ENCODE results near the gene CRYBB1. TPM values are rescaled to one million over a fixed set of nuclear protein-coding genes. Genes with fewer than 3 reads are reported as not detected.
A peak's percentile ranks its signal among the peaks of the same experiment; 100 is the strongest.

The CRYBB1 gene
- polyA plus RNA-seq, 3 donors: 0.33 to 1.6 (median 0.78) TPM

GRCh38 chr22:26577081-26577480 lies 40.7 kb downstream of the CRYBB1 start:
- H3K27ac ChIP-seq (ENCODE audit: low read depth in 1 of 2, low read length in 2 of 2): no peak overlapping the region
- no peaks in the 10 kb centered on the region for H3K9me3 ChIP-seq (replicated peaks in 1 of 2; ENCODE audit: control insufficient read depth in 1 of 2, insufficient read depth in 1 of 2, low read length in 2 of 2)
- H3K4me1 Mint-ChIP-seq: peaks cover 84% of the 10 kb centered on the region
- no peak overlapping the region for H2AFZ ChIP-seq (ENCODE audit: insufficient read depth, low read depth, low read length, poor library complexity, severe bottlenecking)
- intact Hi-C loops (cut with micrococcal nuclease): no loop called here
- H3K4me1 ChIP-seq (ENCODE audit: control insufficient read depth in 1 of 2, insufficient read depth in 2 of 2, low read length in 2 of 2): peaks cover 74 to 80% of the 10 kb centered on the region in 2 donors
- H3K4me3 Mint-ChIP-seq: no peak overlapping the region
- DNase-seq: no peak
- H3K9ac ChIP-seq (ENCODE audit: insufficient read depth, low read length, poor library complexity, severe bottlenecking): no peak overlapping the region
- H3K27me3 ChIP-seq (ENCODE audit: control insufficient read depth in 2 of 2, insufficient read depth in 2 of 2, low read length in 2 of 2): no peaks in the 10 kb centered on the region
- no peak overlapping the region for H3K4me2 ChIP-seq (replicated peaks; ENCODE audit: extremely low read depth, low read length, poor library complexity, severe bottlenecking)
- H3K9me3 Mint-ChIP-seq: peaks cover 0 to 8% (median 0%) of the 10 kb centered on the region in 7 donors
- peak overlapping the region in 2 of 7 donors; percentile 88 to 95 for H3K27ac Mint-ChIP-seq
- peaks cover 0 to 2% (median 0%) of the 10 kb centered on the region in 3 donors for H3K27me3 Mint-ChIP-seq (ENCODE audit: low read depth in 3 of 3)
- peaks cover 27 to 42% of the 10 kb centered on the region in 2 donors for H3K36me3 Mint-ChIP-seq
- no peak overlapping the region for H3K4me3 ChIP-seq (replicated peaks in 1 of 3; ENCODE audit: low read depth in 2 of 3, low read length in 3 of 3)
- H4K20me1 ChIP-seq (ENCODE audit: insufficient read depth, low read length): peaks cover 75% of the 10 kb centered on the region
- TF ChIP-seq CTCF (IDR thresholded peaks at IDR 0.05): no peak
- H3K79me2 ChIP-seq (ENCODE audit: insufficient read depth, low read length): peaks cover 71% of the 10 kb centered on the region
- no CpG with 5 or more reads among the region's 7 CpGs for WGBS (ENCODE audit: insufficient coverage)
- peaks cover 4 to 12% of the 10 kb centered on the region in 2 donors for H3K36me3 ChIP-seq (replicated peaks in 1 of 2; ENCODE audit: control insufficient read depth in 1 of 2, insufficient read depth in 2 of 2, low read length in 2 of 2)

GRCh38 chr22:26576026-26576680 lies 41.7 kb downstream of the CRYBB1 start:
- TF ChIP-seq CTCF (IDR thresholded peaks at IDR 0.05): no peak
- H3K4me3 Mint-ChIP-seq: peak overlapping the region; percentile 34 to 56
- H3K36me3 Mint-ChIP-seq: peaks cover 28 to 39% of the 10 kb centered on the region in 2 donors
- H4K20me1 ChIP-seq (ENCODE audit: insufficient read depth, low read length): peaks cover 75% of the 10 kb centered on the region
- H3K27ac Mint-ChIP-seq: peak overlapping the region; percentile 75 to 95 (median 89)
- peaks cover 91% of the 10 kb centered on the region for H3K4me1 Mint-ChIP-seq
- H3K36me3 ChIP-seq (replicated peaks in 1 of 2; ENCODE audit: control insufficient read depth in 1 of 2, insufficient read depth in 2 of 2, low read length in 2 of 2): peaks cover 0 to 3% of the 10 kb centered on the region in 2 donors
- no peaks in the 10 kb centered on the region for H3K9me3 ChIP-seq (replicated peaks in 1 of 2; ENCODE audit: control insufficient read depth in 1 of 2, insufficient read depth in 1 of 2, low read length in 2 of 2)
- H3K4me3 ChIP-seq (replicated peaks in 1 of 3; ENCODE audit: low read depth in 2 of 3, low read length in 3 of 3): peak overlapping the region in 1 of 3 experiments; percentile 2
- peaks cover 71% of the 10 kb centered on the region for H3K79me2 ChIP-seq (ENCODE audit: insufficient read depth, low read length)
- peak; percentile 45 to 61 (median 54) for DNase-seq
- 3% methylated on average over 7 of the region's 8 CpGs for WGBS (ENCODE audit: insufficient coverage)
- peaks cover 75 to 81% of the 10 kb centered on the region in 2 donors for H3K4me1 ChIP-seq (ENCODE audit: control insufficient read depth in 1 of 2, insufficient read depth in 2 of 2, low read length in 2 of 2)
- peaks cover 0 to 3% (median 0%) of the 10 kb centered on the region in 3 donors for H3K27me3 Mint-ChIP-seq (ENCODE audit: low read depth in 3 of 3)
- H3K4me2 ChIP-seq (replicated peaks; ENCODE audit: extremely low read depth, low read length, poor library complexity, severe bottlenecking): peak overlapping the region; percentile 38
- no peak overlapping the region for H3K9ac ChIP-seq (ENCODE audit: insufficient read depth, low read length, poor library complexity, severe bottlenecking)
- H3K27ac ChIP-seq (ENCODE audit: low read depth in 1 of 2, low read length in 2 of 2): peak overlapping the region; percentile 61 to 72
- H2AFZ ChIP-seq (ENCODE audit: insufficient read depth, low read depth, low read length, poor library complexity, severe bottlenecking): no peak overlapping the region
- H3K9me3 Mint-ChIP-seq: peaks cover 0 to 6% (median 0%) of the 10 kb centered on the region in 7 donors
- intact Hi-C loops (cut with micrococcal nuclease): no loop called here
- no peaks in the 10 kb centered on the region for H3K27me3 ChIP-seq (ENCODE audit: control insufficient read depth in 2 of 2, insufficient read depth in 2 of 2, low read length in 2 of 2)

Data from CD14-positive monocyte (primary cell).